Measurements from ENCODE around the gene DYRK1A.

DYRK1A gene

DNA sequence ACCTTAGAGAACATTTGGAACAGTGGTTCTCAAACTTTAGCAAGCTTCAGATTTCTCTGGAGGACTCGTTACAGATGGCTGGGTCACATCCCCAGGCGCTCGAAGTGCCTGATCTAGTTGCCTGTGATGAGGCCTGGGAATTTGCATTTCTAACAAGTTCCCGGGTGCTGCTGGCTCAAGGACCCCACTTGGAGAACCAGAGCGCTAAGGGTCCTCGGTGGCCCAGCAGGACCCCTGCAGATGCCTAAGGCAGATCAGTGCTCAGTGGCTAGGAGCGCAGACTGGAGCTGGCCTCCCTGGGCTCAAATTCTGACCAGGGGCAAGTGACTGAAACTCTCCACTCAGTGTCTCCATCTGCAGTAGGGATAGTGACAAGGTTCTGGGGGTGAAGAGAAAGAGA lies 208.2 kb downstream of the DYRK1A start:
- TF ChIP-seq, protein P1, sequence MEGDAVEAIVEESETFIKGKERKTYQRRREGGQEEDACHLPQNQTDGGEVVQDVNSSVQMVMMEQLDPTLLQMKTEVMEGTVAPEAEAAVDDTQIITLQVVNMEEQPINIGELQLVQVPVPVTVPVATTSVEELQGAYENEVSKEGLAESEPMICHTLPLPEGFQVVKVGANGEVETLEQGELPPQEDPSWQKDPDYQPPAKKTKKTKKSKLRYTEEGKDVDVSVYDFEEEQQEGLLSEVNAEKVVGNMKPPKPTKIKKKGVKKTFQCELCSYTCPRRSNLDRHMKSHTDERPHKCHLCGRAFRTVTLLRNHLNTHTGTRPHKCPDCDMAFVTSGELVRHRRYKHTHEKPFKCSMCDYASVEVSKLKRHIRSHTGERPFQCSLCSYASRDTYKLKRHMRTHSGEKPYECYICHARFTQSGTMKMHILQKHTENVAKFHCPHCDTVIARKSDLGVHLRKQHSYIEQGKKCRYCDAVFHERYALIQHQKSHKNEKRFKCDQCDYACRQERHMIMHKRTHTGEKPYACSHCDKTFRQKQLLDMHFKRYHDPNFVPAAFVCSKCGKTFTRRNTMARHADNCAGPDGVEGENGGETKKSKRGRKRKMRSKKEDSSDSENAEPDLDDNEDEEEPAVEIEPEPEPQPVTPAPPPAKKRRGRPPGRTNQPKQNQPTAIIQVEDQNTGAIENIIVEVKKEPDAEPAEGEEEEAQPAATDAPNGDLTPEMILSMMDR (IDR thresholded peaks at IDR 0.05; ENCODE audit: insufficient read depth, low read depth, low read length, missing control alignments), result no peak
- no peak overlapping the region for H3K4me3 ChIP-seq (ENCODE audit: low read depth, low read length)

DNA sequence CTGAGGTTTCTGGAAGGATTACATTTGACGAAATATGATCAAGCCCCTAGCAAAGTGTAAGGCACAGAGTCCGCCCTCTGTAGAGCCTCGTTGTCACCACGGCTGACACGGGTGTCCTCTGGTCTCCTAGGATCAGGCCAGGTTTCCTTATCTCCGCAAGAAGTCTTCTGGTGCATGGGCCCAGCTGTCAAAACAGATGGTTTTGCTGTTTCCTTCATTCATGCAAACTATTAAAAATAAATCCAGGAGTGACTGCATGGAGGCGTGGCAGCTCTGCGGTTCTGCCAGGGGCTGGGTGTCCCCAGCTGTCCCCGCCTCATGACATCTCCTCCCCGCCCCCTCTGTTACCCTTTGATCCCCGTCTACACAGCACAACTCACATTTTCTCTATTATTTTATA lies 209.0 kb downstream of the DYRK1A start:
- no peak for DNase-seq (ENCODE audit: low read depth)
- TF ChIP-seq, protein P1 (IDR thresholded peaks at IDR 0.05; ENCODE audit: insufficient read depth, low read depth, low read length, missing control alignments), result no peak
- H3K4me3 ChIP-seq (ENCODE audit: low read depth, low read length), result no peak overlapping the region

More for the DNA sequence above, 208.2 kb downstream of the DYRK1A start:
- DNase-seq (ENCODE audit: low read depth), result no peak

Data from GM12865 (cell line).